GM18526 (cell line): ENCODE measurements around the gene PLEKHG4B.

Experiments
- POLR2A ChIP-seq: IDR thresholded peaks from 3 replicates; pipeline ENCODE4 v1.6.1; 2011; ENCODE audit not compliant: insufficient read length; ENCODE audit errors: extremely low read depth

PLEKHG4B gene

DNA sequence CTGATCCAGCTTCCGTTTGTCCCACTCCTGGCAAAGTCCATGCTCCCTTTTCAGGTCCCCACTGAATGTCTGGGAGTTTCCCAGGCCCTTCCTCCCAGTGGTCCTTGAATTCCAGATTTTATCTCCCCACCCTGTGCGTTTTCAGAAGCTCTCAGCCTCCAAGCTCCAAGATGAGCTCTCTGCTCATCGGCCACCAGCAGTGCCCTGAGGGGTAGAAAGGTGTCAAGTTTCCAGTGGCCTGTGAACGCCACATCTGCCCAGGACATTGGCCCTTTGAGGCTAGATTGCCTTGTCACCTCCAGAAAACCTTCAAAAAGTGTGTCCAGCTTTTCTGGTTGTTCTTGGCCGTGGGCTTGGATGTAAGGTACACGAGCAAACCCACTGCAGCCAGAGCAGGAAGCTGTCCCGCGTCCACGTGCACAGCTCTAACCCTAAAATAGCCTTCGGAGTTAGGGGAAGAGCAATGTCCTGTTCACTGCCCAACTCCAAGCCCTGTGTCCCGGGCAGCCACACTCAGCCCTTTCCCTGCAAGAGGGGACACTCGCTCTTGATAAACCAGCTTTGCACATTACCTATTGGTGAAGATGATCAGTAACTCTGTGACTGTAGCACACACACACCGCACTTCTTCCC, 88.4 kb downstream of the PLEKHG4B start:
- no peak for TF ChIP-seq POLR2A

DNA sequence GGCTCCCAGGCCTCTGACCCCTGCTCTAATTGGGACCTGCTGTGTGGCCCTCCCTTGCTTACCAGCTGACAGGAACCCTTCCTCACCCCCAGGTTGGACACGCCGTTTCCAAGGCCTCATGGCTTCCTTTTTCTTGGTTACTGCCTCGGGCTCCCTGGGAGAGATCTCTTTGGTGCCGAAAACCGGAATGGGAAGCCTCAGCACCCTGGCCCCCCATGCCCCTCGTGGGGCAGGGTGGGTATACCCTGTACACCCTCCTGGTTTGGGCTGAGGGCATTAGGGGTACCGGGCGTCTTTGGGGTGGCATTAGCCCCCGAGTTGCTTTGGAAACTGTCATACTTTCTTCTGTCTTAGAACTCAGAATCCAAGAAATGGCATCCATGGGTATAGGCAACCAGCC, 89.2 kb downstream of the PLEKHG4B start:
- no peak for TF ChIP-seq POLR2A

DNA sequence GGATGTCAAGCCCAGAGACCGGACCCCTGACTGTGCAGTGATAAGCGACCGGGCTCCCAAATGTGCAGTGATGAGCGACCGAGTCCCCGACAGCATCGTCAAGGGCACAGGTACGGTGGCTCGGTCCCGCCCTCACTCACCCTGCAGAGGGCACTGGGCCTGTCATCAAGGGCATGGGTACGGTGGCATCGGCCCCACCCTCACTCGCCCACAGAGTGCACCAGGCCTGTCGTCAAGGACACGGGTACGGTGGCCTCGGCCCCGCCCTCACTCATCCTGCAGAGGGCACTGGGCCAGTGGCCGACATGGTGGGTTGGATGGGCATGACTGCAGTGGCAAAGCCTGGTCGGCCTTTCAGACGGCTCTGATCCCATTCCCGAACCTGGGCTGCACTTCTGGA, 89.6 kb downstream of the PLEKHG4B start:
- no peak for TF ChIP-seq POLR2A

DNA sequence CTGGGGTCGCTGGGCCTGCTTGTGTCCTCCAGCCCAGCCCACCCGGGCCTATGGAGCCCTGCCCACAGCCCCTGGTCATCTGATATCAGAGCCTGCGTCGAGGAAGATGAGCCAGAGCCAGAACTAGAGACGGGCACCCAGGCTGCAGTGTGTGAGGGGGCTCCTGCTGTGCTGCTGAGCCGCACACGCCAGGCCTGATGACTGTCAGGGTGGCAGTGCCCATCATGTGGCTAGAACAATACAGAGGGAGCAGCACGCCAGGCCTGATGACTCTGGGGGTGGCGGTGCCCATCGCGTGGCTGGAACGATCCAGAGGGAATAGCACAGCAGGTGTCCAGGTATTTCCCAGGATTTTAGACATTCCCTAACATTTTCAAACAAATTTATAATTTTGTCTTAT, 90.2 kb downstream of the PLEKHG4B start:
- no peak for TF ChIP-seq POLR2A

DNA sequence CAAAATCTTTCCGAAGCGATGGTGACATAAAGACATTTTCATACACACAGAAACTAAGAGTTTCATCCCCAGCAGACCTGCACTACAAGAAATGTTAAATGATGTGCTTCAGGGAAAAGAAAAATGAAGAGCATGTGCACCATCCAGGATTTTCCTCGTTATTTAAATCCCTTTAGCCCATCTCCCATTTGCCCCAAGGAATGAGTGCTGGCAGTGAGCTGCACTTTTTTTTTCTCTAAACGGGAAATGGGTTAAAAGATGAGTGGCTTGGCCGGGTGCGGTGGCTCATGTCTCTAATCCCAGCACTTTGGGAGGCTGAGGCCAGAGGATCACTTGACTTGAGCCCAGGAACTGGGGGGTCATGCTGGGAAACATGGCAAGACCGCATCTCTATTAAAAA, 92.5 kb downstream of the PLEKHG4B start:
- TF ChIP-seq POLR2A: no peak

DNA sequence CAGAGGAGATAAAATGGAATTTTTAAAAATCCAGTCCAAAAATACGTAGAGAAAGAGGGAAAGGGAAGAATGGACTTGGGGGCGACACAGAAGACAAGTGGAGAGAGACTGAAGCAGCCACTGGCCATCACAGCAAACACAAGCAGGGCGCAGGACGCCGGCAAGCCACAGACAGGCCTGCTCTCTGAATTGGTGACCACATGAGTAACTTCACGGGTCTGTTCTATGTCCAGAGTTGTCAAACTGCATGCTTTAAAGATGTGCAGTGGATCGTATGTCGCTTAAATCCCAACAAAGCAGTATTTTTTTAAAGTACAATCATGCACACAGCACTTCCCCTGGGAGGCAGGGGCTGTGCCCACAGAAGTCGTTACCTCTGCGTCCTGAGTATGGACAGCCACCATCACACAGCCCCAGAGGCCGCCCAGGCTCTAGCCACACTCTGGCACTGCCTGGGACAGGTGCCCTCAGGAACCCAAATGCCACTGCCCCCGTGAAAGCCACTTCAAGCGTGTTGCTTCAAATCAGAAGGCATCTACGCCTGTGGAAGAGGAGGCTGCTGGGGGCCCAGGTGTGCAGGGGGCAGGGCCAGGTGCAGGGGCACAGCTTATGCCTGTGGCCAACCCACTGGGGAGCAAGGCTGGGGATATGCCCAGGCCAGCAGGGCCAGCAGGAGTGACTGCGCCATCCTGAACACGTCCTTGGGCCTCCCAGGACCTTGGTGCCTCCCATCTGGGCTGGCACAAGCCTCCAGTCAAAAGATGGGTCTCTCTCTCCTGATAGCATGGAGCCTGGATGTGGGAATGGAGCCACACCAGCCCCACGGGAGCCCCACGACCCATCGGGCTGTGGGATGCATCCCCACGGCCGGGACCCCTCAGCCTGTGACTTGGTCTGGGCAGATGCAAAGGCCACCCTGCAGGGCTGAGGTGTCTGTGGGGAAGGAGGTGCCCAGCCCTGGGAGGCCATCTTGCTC, 93.4 kb downstream of the PLEKHG4B start:
- no peak for TF ChIP-seq POLR2A

DNA sequence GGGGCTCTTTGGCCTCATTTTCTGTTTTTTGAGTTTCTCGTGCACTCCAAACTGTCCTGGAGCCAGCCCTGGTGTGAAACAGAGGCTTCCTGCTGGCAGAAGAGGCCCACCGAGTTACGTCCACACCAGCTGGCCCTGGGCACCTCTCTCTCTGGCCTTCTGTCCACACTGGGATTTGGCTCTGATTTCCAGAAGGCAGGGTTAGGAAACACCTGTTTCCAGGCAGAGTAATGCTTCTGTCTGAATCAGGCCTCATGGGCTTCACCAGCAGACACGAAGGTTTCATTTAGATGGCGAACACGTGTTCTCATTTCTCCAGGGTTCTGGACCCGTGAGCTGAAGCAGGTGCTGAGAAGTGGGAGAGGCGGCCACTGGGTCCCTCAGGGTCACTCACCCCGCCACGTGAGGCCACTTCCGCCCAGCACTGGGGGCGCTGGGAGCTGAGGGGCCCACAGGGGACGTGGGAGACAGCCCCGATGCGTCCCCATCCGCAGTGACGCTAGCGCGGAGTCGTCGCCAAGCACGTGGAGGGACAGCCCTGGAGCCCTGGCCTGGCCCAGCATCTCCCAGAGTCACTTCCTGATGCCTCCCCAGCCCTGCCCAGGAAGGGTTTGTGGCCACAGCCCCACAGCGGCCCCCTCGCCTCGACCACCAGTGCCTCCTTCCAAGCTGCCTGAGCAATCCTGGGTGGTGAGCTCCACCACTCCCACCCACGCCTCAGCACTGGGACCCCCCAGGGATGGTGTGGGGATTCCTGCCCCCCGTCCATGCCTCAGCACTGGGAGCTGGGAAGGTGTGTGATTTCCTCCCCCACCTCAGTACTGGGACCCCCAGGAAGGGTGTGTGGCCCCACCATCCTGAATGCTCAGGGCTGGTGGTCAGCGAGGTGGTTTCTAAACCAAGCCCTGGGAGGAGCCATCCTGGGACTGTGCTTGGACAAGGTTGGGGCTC, 94.4 kb downstream of the PLEKHG4B start:
- no peak for TF ChIP-seq POLR2A

DNA sequence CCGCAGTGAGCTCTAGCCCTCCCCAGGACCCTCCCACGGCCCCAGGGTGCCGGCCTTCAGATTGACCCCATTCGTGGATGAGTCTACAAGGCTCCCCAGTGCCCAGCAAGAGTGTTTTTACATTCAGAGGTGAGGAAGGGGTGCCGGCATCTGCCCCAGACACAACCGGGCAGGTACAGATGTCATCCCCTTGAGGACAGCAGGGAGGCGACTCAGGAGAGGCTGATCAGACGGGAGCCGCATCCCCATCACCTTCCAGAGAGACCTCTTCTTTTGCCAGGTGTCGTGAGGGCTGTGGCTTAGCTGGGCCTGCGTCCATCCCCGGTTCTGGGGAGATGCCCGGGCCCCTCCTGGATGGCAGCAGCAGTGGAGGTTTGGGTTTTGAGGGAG, 95.1 kb downstream of the PLEKHG4B start:
- TF ChIP-seq POLR2A: no peak

DNA sequence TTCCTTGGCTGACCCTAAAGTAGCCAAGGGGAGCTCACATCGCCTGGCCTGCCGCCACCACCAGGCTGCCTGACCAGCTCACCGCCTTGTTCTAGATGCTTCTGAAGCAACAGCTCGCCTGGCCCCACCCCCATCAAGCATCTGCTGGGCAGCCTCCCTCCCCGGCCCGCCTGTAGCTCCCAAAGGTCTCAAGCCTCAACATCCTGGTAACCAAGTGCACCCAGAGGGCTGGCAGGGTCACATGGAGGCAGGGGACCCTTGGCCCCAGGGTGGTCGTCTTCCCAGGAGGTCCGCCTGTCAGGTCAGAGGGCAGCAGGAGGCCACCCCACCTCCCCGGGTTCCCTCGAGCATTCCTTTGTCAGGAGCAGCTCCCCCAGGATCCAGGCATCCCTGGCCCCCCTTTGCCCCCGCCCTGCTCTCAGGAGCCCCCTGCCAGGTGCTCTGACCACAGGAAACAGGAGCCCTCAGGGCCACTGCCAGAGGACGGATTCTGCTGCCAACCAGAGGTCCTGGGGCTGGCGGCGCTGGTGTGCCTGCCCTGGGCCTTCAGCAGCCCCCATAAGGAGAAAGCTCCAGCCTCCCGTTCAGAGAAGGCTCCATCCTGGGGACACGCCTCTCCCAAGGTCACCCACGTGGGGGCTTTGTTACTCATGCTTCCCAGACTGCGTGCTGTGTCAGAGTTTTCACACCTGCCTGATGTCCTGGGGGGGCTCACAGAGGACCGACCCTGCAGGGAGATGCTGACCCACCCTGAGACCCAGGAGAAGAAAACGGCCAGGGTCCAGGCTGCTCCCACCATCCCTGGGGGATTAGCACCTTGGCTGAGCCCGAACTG, 95.9 kb downstream of the PLEKHG4B start:
- no peak for TF ChIP-seq POLR2A

DNA sequence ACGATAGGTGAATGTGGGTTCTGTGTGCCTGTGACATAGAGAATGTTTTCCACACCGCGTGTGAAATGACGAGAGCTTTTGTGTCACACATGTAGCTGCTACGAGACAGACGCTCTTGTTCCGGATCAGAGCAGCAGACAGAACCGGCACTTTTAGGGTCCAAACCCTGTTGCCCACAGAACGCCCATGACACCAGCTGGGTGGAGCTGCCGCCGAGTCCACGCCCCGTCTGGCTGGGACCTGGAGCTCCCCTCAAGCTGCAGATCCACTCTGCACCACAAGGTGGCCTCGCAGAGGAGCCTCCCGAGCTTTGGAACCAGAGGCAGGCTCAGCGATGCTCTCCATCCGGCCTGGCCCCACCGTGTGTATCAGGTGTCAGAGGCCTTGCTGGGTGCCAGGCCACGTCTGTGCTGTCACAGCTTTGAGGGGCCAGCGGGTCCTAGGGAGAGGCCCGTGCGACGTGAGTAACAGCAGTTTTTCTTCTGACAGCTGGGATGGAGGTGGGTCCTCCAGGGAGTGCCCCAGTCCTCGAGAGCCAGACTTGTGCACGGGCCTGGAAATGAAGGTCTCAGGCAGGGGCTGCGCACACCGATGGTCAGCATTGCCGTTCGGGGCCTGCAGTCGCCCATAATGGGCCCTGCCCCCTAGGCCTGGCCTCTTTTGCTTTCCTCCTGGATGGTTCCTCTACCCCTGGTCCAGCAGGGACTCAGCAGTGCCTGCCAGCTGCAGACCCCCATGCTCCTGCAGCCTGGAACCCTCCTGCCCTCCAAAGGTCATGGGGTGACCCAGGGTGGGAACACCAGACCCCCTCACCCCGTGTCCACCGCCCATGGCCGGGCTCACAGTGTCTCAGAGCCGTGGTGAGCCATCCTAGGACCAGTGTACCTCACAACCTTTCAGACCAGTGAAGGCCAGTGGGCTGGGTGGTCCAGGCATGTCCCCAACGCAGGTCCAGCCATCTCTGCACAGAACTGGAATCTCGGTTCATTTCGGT, 96.8 kb downstream of the PLEKHG4B start:
- TF ChIP-seq POLR2A: no peak

DNA sequence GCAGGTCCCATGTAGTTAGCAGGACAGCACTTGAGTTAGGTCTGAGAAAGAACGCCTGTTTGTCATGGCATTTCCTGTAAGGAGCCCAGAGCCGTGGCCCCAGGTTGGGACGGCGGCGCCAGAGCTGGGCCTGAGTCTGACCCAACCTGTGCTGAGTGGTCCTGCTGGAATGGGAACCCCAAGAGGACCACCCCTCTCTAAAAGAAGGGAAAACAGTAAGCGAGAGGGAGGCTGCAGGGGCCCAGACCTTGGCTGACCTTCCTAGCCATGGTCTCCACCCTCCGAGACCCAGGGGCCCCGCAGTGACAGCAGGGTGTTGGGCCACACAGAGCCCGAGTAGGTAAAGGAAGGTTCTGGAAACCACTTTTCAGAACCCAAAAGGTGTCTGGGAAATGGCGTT, 97.5 kb downstream of the PLEKHG4B start:
- TF ChIP-seq POLR2A: no peak

DNA sequence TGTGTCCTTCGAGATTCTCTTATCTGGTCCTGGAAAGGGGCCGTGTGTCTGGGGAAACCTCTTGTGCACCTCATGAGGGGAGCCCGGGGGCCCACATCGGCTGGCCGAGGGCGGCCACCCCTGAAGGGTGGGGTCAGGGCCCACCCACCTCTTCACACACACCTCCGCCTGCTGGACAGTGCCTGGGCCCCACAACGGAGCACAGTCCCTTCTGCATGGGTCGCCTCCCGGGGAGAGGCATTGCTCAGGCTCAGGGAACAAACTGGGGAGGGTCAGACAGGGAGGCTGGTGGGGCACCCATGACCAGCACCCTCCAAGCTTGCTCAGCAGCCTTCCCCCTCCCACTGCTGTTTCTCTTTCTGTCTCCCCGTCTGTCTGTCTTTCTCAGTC, 98.0 kb downstream of the PLEKHG4B start:
- no peak for TF ChIP-seq POLR2A

DNA sequence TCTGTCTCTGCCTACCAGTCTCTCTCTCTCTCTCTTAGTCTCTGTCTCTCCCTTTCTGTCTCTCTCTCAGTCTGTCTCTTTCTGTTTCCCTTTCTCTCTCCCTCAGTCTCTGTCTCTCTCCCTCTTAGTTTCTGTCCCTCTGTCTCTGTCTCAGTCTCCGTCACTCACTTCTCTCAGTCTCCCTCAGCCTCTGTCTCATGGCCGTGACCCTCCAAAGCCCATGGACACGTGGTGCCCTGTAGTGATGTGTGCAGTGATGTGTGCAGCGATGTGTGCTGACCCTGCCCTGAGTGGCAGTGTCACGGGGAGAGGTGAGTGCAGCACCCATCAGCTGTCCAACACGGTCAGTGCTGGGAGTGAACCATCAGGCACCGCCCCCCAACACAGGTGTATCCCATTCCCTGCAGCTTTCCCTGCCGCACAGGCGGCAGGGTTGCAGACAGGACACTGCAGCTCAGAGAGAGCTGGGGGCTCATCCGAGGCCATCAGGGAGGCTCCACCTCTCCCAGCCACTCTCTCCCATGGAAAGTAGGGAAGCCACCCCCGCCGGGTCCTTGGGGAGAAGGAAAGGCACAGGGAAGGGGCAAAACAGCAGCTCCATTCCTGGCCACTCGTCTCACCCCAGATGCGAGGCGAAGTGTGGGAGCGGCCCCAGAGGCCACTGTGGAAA, 98.5 kb downstream of the PLEKHG4B start:
- TF ChIP-seq POLR2A: no peak
